Gastrocnemius medialis (tissue), 4 donors: Measurements from ENCODE around the gene FRAS1. TPM values are rescaled to one million over a fixed set of nuclear protein-coding genes. Genes with fewer than 3 reads are reported as not detected.

ENCODE experiments used
- ATAC-seq, 2 donors: fragments of 150-250 bp; one replicate each; pipeline ENCODE4 v1.9.1; 2016
- DNase-seq, 2 donors: peaks; one replicate each; pipeline ENCODE4 v3.0.0-alpha.2; 2019
- H3K27ac ChIP-seq, 4 donors: fragments of 200-600 bp; sonication (generic); 1 replicate in 1 of 4; 2 replicates in 3 of 4; pipeline ENCODE4 v1.5.1; 2016 to 2018; ENCODE audit warnings: mild to moderate bottlenecking in 2 of 4, moderate library complexity in 1 of 4
- H3K27me3 ChIP-seq, 3 donors: fragments of 200-600 bp; sonication (generic) in 2 of 3; 1 replicate in 1 of 3; 2 replicates in 2 of 3; pipeline versions ENCODE4 v1.5.1 to v1.6.0; 2016 to 2019; ENCODE audit warnings: mild to moderate bottlenecking in 1 of 3, moderate library complexity in 1 of 3
- H3K36me3 ChIP-seq, 2 donors: fragments of 200-600 bp; sonication (generic) in 1 of 2; one replicate each; pipeline ENCODE4 v1.5.1; 2017 to 2018
- H3K4me1 ChIP-seq, 2 donors: fragments of 200-600 bp; sonication (generic) in 1 of 2; one replicate each; pipeline ENCODE4 v1.5.1; 2016 to 2017; ENCODE audit warnings: mild to moderate bottlenecking in 2 of 2
- H3K4me3 ChIP-seq, 4 donors: fragments of 200-600 bp; sonication (generic) in 3 of 4; 1 replicate in 1 of 4; 2 replicates in 3 of 4; pipeline ENCODE4 v1.5.1; 2016 to 2019; ENCODE audit warnings: mild to moderate bottlenecking in 2 of 4
- H3K9me3 ChIP-seq, 3 donors: fragments of 200-600 bp; sonication (generic) in 2 of 3; 1 replicate in 1 of 3; 2 replicates in 2 of 3; pipeline ENCODE4 v1.5.1; 2016 to 2019
- CTCF ChIP-seq, 5 experiments: fragments of 450-650 bp in 3 of 5; fragments of 200-600 bp in 2 of 5; sonication (generic) in 2 of 5; IDR thresholded peaks in 4 of 5; conservative IDR thresholded peaks in 1 of 5; 1 replicate in 4 of 5; 2 replicates in 1 of 5; pipeline ENCODE4 v1.5.1; 2016 to 2019; ENCODE audit warnings: antibody characterized with exemption in 5 of 5, mild to moderate bottlenecking in 3 of 5, moderate library complexity in 3 of 5
- POLR2A ChIP-seq, 2 donors: fragments of 450-650 bp; IDR thresholded peaks; one replicate each; pipeline ENCODE4 v1.6.1; 2017; ENCODE audit warnings: antibody characterized with exemption in 2 of 2, mild to moderate bottlenecking in 2 of 2, moderate library complexity in 2 of 2
- in situ Hi-C, 4 donors: fragments of 200-750 bp; cut with MboI; loops; one replicate each; pipeline versions ENCODE4 v1.15.0 to v1.8.0; 2017; ENCODE audit warnings: low sequenced_read_pairs in 4 of 4
- intact Hi-C: fragments of 100-400 bp; cut with DNase I; formaldehyde crosslinking; loops from one replicate; pipeline ENCODE4 v1.15.1; 2023; ENCODE audit warnings: low total_unique reads
- total RNA-seq, 4 donors: library from RNA; depleted of rRNA; stranded (reverse); fragments of >200 nt; gene quantifications; one replicate each; pipeline versions ENCODE4 v1.1.0 to v1.2.3, GENCODE V29; 2016

Gene FRAS1
- total RNA-seq, 4 donors from 2014 or later: 0.39 to 0.64 (median 0.46) TPM

- Histone ChIP-seq H3K27me3 (no peaks in the 10 kb centered on the region), H3K9me3 (no peaks in the 10 kb centered on the region), H3K4me3 (no peak overlapping the region), H3K36me3 (no peaks in the 10 kb centered on the region), H3K4me1 (no peaks in the 10 kb centered on the region), H3K27ac (no peak overlapping the region)
- no peak for ATAC-seq
- in situ Hi-C loops: no loop called here
- no peak for TF ChIP-seq POLR2A (IDR thresholded peaks at IDR 0.05)
- TF ChIP-seq CTCF (IDR thresholded peaks at IDR 0.05 in 4 of 5, conservative IDR thresholded peaks at IDR 0.05 in 1 of 5): no peak
- intact Hi-C loops: no loop called here
- no peak for DNase-seq
Observed at GRCh38 chr4:78409612-78410202, 352.6 kb downstream of the FRAS1 start.

GRCh38 chr4:78410225-78410624, 353.1 kb downstream of the FRAS1 start:
- intact Hi-C loops: no loop called here
- no peaks in the 10 kb centered on the region for H3K4me1 ChIP-seq

GRCh38 chr4:78410676-78411075, 353.6 kb downstream of the FRAS1 start:
- DNase-seq (no peak), ATAC-seq (no peak)
- Histone ChIP-seq H3K27me3 (no peaks in the 10 kb centered on the region), H3K9me3 (no peaks in the 10 kb centered on the region), H3K36me3 (no peaks in the 10 kb centered on the region), H3K4me3 (no peak overlapping the region), H3K27ac (no peak overlapping the region), H3K4me1 (no peaks in the 10 kb centered on the region)
- TF ChIP-seq POLR2A (IDR thresholded peaks at IDR 0.05): no peak
- in situ Hi-C loops: no loop called here
- intact Hi-C loops: no loop called here

More at GRCh38 chr4:78410225-78410624, 353.1 kb downstream of the FRAS1 start:
- DNase-seq (no peak), ATAC-seq (no peak)
- Histone ChIP-seq H3K4me3 (no peak overlapping the region), H3K27me3 (no peaks in the 10 kb centered on the region), H3K9me3 (no peaks in the 10 kb centered on the region), H3K36me3 (no peaks in the 10 kb centered on the region), H3K27ac (no peak overlapping the region)
- no peak for TF ChIP-seq POLR2A (IDR thresholded peaks at IDR 0.05)
- no peak for TF ChIP-seq CTCF (IDR thresholded peaks at IDR 0.05 in 4 of 5, conservative IDR thresholded peaks at IDR 0.05 in 1 of 5)
- in situ Hi-C loops: no loop called here

- no peaks in the 10 kb centered on the region for H3K9me3 ChIP-seq
- no peaks in the 10 kb centered on the region for H3K4me1 ChIP-seq
- TF ChIP-seq CTCF (IDR thresholded peaks at IDR 0.05 in 4 of 5, conservative IDR thresholded peaks at IDR 0.05 in 1 of 5): no peak
- no peak for TF ChIP-seq POLR2A (IDR thresholded peaks at IDR 0.05)
- H3K27me3 ChIP-seq: no peaks in the 10 kb centered on the region
- in situ Hi-C loops (no loop called here), intact Hi-C loops (no loop called here)
- DNase-seq: no peak
- no peaks in the 10 kb centered on the region for H3K36me3 ChIP-seq
- H3K4me3 ChIP-seq: no peak overlapping the region
- H3K27ac ChIP-seq: no peak overlapping the region
- ATAC-seq: no peak
Observed at GRCh38 chr4:78414116-78414515, 357.0 kb downstream of the FRAS1 start.

GRCh38 chr4:78417603-78418002, 360.5 kb downstream of the FRAS1 start:
- Histone ChIP-seq H3K27me3 (no peaks in the 10 kb centered on the region), H3K4me1 (no peaks in the 10 kb centered on the region), H3K4me3 (no peak overlapping the region), H3K36me3 (no peaks in the 10 kb centered on the region), H3K27ac (no peak overlapping the region), H3K9me3 (no peaks in the 10 kb centered on the region)
- DNase-seq: no peak
- intact Hi-C loops (no loop called here), in situ Hi-C loops (no loop called here)
- ATAC-seq: no peak
- TF ChIP-seq POLR2A (IDR thresholded peaks at IDR 0.05) (no peak), CTCF (IDR thresholded peaks at IDR 0.05 in 4 of 5, conservative IDR thresholded peaks at IDR 0.05 in 1 of 5) (no peak)
